ENCODE data around the gene MYOM1. TPM values are rescaled to one million over a fixed set of nuclear protein-coding genes. Genes with fewer than 3 reads are reported as not detected.
"Not testable (repeated sequence)": the region's sequence is repeated elsewhere in the genome, so short reads cannot be mapped to it uniquely, and the experiment has no call there.

The MYOM1 gene
- total and polyA plus RNA-seq, 7 donors, result 54.8 to 842 (median 388) TPM

GRCh38 chr18:3053081-3053480, 166.7 kb downstream of the MYOM1 start:
- Histone ChIP-seq H3K4me3 (no peak overlapping the region), H3K4me1 (no peaks in the 10 kb centered on the region), H3K9me3 (no peaks in the 10 kb centered on the region), H3K27ac (no peak overlapping the region), H3K27me3 (ENCODE audit: insufficient read depth in 3 of 3, low read length in 2 of 3) (no peaks in the 10 kb centered on the region), H3K36me3 (ENCODE audit: insufficient read depth in 1 of 2, low read depth in 1 of 2) (no peaks in the 10 kb centered on the region)
- DNase-seq (no peak), ATAC-seq (no peak)
- no peak for TF ChIP-seq CTCF (IDR thresholded peaks at IDR 0.05)
- 91 to 100% (median 96%) methylated on average over 4 of the region's 4 CpGs for WGBS, 3 donors
- intact Hi-C loops (cut with DNase I), result no loop called here

- Histone ChIP-seq H3K4me1 (no peaks in the 10 kb centered on the region), H3K27me3 (ENCODE audit: insufficient read depth in 3 of 3, low read length in 2 of 3) (no peaks in the 10 kb centered on the region), H3K9me3 (no peaks in the 10 kb centered on the region), H3K27ac (no peak overlapping the region), H3K36me3 (ENCODE audit: insufficient read depth in 1 of 2, low read depth in 1 of 2) (no peaks in the 10 kb centered on the region), H3K4me3 (no peak overlapping the region)
- intact Hi-C loops (cut with DNase I), result no loop called here
- WGBS, 3 donors, result 49 to 79% (median 72%) methylated on average over 2 of the region's 2 CpGs
- TF ChIP-seq CTCF (IDR thresholded peaks at IDR 0.05), result no peak
- DNase-seq, result no peak
- ATAC-seq, result no peak
These were observed 167.4 kb downstream of the MYOM1 start for GRCh38 chr18:3052411-3052758.

- no peaks in the 10 kb centered on the region for H3K27me3 ChIP-seq (ENCODE audit: insufficient read depth in 3 of 3, low read length in 2 of 3)
- no peaks in the 10 kb centered on the region for H3K4me1 ChIP-seq
- H3K4me3 ChIP-seq, result no peak overlapping the region
- no peak for DNase-seq
- intact Hi-C loops (cut with DNase I), result no loop called here
- WGBS, 3 donors, result 83 to 91% (median 85%) methylated on average over 8 of the region's 8 CpGs
- no peaks in the 10 kb centered on the region for H3K36me3 ChIP-seq (ENCODE audit: insufficient read depth in 1 of 2, low read depth in 1 of 2)
- no peaks in the 10 kb centered on the region for H3K9me3 ChIP-seq
- no peak for ATAC-seq
- H3K27ac ChIP-seq, result no peak overlapping the region
- TF ChIP-seq CTCF (IDR thresholded peaks at IDR 0.05), result no peak
These were observed 167.9 kb downstream of the MYOM1 start for GRCh38 chr18:3051718-3052410.

GRCh38 chr18:3049897-3050454, 169.8 kb downstream of the MYOM1 start:
- H3K9me3 ChIP-seq; H3K4me1 ChIP-seq; H3K36me3 ChIP-seq (ENCODE audit: insufficient read depth in 1 of 2, low read depth in 1 of 2); H3K27me3 ChIP-seq (ENCODE audit: insufficient read depth in 3 of 3, low read length in 2 of 3); H3K4me3 ChIP-seq; DNase-seq; intact Hi-C loops (cut with DNase I); ATAC-seq; H3K27ac ChIP-seq: not testable (repeated sequence)
- WGBS, 3 donors, result 75 to 92% (median 83%) methylated on average over 1 to 4 of the region's 8 CpGs

- no peak overlapping the region for H3K4me3 ChIP-seq
- H3K27me3 ChIP-seq (ENCODE audit: insufficient read depth in 3 of 3, low read length in 2 of 3), result no peaks in the 10 kb centered on the region
- WGBS, 3 donors, result 89 to 96% (median 90%) methylated on average over 3 of the region's 3 CpGs
- DNase-seq, result no peak
- no peaks in the 10 kb centered on the region for H3K9me3 ChIP-seq
- no peaks in the 10 kb centered on the region for H3K36me3 ChIP-seq (ENCODE audit: insufficient read depth in 1 of 2, low read depth in 1 of 2)
- TF ChIP-seq CTCF (IDR thresholded peaks at IDR 0.05), result no peak
- ATAC-seq, result no peak
- H3K4me1 ChIP-seq, result no peaks in the 10 kb centered on the region
- no peak overlapping the region for H3K27ac ChIP-seq
- intact Hi-C loops (cut with DNase I), result no loop called here
These were observed 170.9 kb downstream of the MYOM1 start for GRCh38 chr18:3048820-3049349.
